OCI-LY1 (cell line): ENCODE measurements around the gene MAD1L1.

ENCODE experiments used
- H2AFZ ChIP-seq: fragments of 200-600 bp; sonication (generic), shearing (Covaris generic); 2 replicates; pipeline ENCODE4 v1.6.0; 2014; ENCODE audit warnings: antibody characterized with exemption, mild to moderate bottlenecking, low read length
- H3F3A ChIP-seq: fragments of 200-600 bp; sonication (generic), shearing (Covaris generic); 2 replicates; pipeline ENCODE4 v1.6.0; 2014; ENCODE audit warnings: mild to moderate bottlenecking, antibody characterized with exemption, low read length, moderate library complexity; ENCODE audit not compliant: insufficient read depth
- H3K27ac ChIP-seq: fragments of 200-600 bp; sonication (generic); 2 replicates; pipeline ENCODE4 v1.5.1; 2014; ENCODE audit warnings: low read length, mixed run types, mild to moderate bottlenecking, low read depth; ENCODE audit not compliant: poor library complexity, severe bottlenecking
- H3K27me3 ChIP-seq: fragments of 200-600 bp; sonication (generic); 2 replicates; pipeline ENCODE4 v1.6.0; 2014; ENCODE audit warnings: antibody characterized with exemption, mild to moderate bottlenecking, low read length, moderate library complexity; ENCODE audit not compliant: insufficient read depth
- H3K36me3 ChIP-seq: fragments of 200-600 bp; sonication (generic); 2 replicates; pipeline ENCODE4 v1.6.1; 2014; ENCODE audit warnings: mild to moderate bottlenecking, antibody characterized with exemption, low read length, moderate library complexity, mixed read lengths; ENCODE audit not compliant: insufficient read depth
- H3K4me1 ChIP-seq: fragments of 200-600 bp; sonication (generic); 2 replicates; pipeline ENCODE4 v1.5.1; 2014; ENCODE audit warnings: mild to moderate bottlenecking, low read length, moderate library complexity; ENCODE audit not compliant: insufficient read depth, severe bottlenecking
- H3K4me2 ChIP-seq: fragments of 200-600 bp; sonication (generic), shearing (Covaris generic); 2 replicates; pipeline ENCODE4 v1.6.1; 2014; ENCODE audit warnings: low read length
- H3K4me3 ChIP-seq: fragments of 200-600 bp; sonication (generic); 2 replicates; pipeline ENCODE4 v1.5.1; 2014; ENCODE audit warnings: low read length, low read depth, mild to moderate bottlenecking, mixed read lengths; ENCODE audit not compliant: poor library complexity, severe bottlenecking
- H3K79me2 ChIP-seq: fragments of 200-600 bp; shearing (Covaris generic); 2 replicates; pipeline ENCODE4 v1.6.1; 2016; ENCODE audit warnings: mixed run types, low read length, mixed read lengths; ENCODE audit not compliant: insufficient read depth
- H3K9ac ChIP-seq: fragments of 200-600 bp; sonication (generic), shearing (Covaris generic); 2 replicates; pipeline ENCODE4 v1.6.1; 2014; ENCODE audit warnings: mild to moderate bottlenecking, low read length, mixed read lengths
- H3K9me2 ChIP-seq: fragments of 200-600 bp; sonication (generic), shearing (Covaris generic); 2 replicates; pipeline ENCODE4 v1.6.1; 2014; ENCODE audit warnings: low read depth, mild to moderate bottlenecking, low read length, mixed read lengths
- H3K9me3 ChIP-seq: fragments of 200-600 bp; shearing (Covaris generic); 2 replicates; pipeline ENCODE4 v1.6.1; 2014; ENCODE audit warnings: low read length, mixed read lengths
- H4K20me1 ChIP-seq: fragments of 200-600 bp; sonication (generic), shearing (Covaris generic); 2 replicates; pipeline ENCODE4 v1.6.0; 2016; ENCODE audit warnings: mild to moderate bottlenecking, low read length; ENCODE audit not compliant: insufficient read depth
- EZH2 ChIP-seq: fragments of 200-600 bp; sonication (generic), shearing (Covaris generic); IDR thresholded peaks from 2 replicates; pipeline ENCODE4 v1.8.0; 2017; ENCODE audit warnings: borderline replicate concordance, mixed run types, mild to moderate bottlenecking, antibody characterized with exemption, low read length, moderate library complexity, mixed read lengths
- TF ChIP-seq, protein P1 (sequence below): fragments of 200-600 bp; sonication (generic), shearing (Covaris generic); IDR thresholded peaks from 2 replicates; pipeline ENCODE4 v1.5.1; 2017; ENCODE audit warnings: mild to moderate bottlenecking, antibody characterized with exemption, low read length, moderate library complexity, mixed read lengths

MAD1L1 gene

GRCh38 chr7:1969459-1970284 lies 263.1 kb downstream of the MAD1L1 start:
- H4K20me1 ChIP-seq: no peaks in the 10 kb centered on the region
- TF ChIP-seq, protein P1, sequence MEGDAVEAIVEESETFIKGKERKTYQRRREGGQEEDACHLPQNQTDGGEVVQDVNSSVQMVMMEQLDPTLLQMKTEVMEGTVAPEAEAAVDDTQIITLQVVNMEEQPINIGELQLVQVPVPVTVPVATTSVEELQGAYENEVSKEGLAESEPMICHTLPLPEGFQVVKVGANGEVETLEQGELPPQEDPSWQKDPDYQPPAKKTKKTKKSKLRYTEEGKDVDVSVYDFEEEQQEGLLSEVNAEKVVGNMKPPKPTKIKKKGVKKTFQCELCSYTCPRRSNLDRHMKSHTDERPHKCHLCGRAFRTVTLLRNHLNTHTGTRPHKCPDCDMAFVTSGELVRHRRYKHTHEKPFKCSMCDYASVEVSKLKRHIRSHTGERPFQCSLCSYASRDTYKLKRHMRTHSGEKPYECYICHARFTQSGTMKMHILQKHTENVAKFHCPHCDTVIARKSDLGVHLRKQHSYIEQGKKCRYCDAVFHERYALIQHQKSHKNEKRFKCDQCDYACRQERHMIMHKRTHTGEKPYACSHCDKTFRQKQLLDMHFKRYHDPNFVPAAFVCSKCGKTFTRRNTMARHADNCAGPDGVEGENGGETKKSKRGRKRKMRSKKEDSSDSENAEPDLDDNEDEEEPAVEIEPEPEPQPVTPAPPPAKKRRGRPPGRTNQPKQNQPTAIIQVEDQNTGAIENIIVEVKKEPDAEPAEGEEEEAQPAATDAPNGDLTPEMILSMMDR: peak; percentile 11; the same call in 1 of the 2 replicates
- no peak for TF ChIP-seq EZH2

DNA sequence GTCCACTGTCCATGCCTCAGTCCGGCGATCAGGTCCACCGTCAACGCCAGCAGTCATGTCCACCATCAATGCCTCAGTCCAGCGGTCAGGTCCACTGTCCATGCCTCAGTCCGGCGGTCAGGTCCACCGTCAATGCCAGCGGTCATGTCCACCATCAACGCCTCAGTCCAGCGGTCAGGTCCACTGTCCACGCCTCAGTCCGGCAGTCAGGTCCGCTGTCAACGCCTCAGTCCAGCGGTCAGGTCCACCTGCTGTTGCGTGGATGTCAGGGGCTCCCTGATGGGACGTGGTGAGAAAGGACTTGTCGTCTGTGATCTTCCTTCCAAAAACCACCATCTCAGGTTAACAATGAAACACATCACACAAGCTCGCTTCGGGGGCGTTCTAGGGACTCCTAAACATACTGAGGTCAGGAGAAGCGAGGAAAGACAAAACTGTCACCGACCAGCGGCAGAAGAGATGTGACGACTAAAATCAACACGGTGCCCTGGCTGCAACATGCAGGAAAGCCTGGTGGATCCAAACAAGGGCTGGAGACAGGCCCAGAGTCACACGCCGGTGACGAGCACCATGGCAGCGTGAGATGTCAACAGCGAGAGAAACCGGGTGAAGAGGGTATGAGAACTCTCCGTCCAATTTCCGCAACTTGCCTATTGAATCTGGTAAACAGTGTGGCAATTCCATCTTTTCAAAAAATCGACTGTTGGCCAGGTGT lies 264.2 kb downstream of the MAD1L1 start:
- H3K9me3 ChIP-seq: no peaks in the 10 kb centered on the region
- H4K20me1 ChIP-seq: no peaks in the 10 kb centered on the region
- no peak overlapping the region for H3K9ac ChIP-seq
- H3K9me2 ChIP-seq: no peaks in the 10 kb centered on the region
- no peaks in the 10 kb centered on the region for H3K27me3 ChIP-seq
- no peaks in the 10 kb centered on the region for H3K79me2 ChIP-seq
- H3K4me3 ChIP-seq: no peak overlapping the region
- TF ChIP-seq EZH2: no peak
- TF ChIP-seq, protein P1: no peak
- H3F3A ChIP-seq: no peaks in the 10 kb centered on the region
- H2AFZ ChIP-seq: no peak overlapping the region
- no peak overlapping the region for H3K4me2 ChIP-seq
- H3K36me3 ChIP-seq: peaks cover 28% of the 10 kb centered on the region
- peaks cover 30% of the 10 kb centered on the region for H3K4me1 ChIP-seq
- peak overlapping the region; percentile 84 for H3K27ac ChIP-seq

More at GRCh38 chr7:1969459-1970284, 263.1 kb downstream of the MAD1L1 start:
- Histone ChIP-seq H3K27ac (peak overlapping the region; percentile 83), H3K9ac (peak overlapping the region; percentile 16; the same call in 1 of the 2 replicates), H3K4me2 (no peak overlapping the region; the same call in 1 of the 2 replicates), H3K36me3 (peaks cover 24% of the 10 kb centered on the region), H3F3A (no peaks in the 10 kb centered on the region), H3K9me3 (no peaks in the 10 kb centered on the region), H3K79me2 (no peaks in the 10 kb centered on the region), H3K27me3 (no peaks in the 10 kb centered on the region), H3K9me2 (no peaks in the 10 kb centered on the region), H2AFZ (no peak overlapping the region), H3K4me1 (peaks cover 30% of the 10 kb centered on the region), H3K4me3 (no peak overlapping the region)

DNA sequence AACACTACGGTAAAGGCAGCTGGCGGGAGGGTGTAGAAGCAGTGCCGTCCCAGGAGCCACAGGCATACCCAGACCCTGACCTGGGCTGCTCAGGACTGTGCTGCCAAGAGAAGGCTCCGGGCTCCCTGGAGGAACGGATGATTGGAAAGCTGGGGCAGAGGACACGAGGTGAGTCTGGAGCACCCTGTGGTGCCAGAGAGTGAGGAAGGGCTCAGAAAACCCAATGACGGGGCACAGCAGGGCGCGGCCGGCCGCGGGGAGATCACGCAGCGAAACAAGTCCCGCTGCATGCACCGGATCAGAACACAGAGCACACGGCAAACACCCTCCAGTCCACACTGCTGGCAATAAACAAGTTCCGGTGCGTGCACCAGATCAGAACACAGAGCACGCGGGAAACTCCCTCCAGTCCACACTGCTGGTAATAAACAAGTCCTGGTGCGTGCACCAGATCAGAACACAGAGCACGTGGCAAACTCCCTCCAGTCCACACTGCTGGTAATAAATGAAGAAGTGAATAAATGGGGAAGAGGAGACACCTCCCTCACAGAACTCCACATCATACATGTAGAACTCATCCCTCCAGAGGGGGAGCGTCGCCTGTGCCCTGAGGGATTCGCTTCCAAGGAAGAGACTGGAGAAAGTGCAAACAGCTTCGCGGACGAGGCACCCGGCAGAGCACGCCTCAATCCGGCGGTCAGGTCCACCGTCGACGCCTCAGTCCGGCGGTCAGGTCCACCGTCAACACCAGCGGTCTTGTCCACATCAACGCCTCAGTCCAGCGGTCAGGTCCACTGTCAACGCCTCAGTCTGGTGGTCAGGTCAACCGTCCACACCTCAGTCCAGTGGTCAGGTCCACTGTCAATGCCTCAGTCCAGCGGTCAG lies 265.0 kb downstream of the MAD1L1 start:
- Histone ChIP-seq H3K27ac (peak overlapping the region; percentile 84), H3F3A (no peaks in the 10 kb centered on the region), H3K36me3 (peaks cover 28% of the 10 kb centered on the region), H3K9me3 (0 out of 2 replicates have a peak, but pooled peaks cover under 1% of the 10 kb centered on the region), H4K20me1 (no peaks in the 10 kb centered on the region), H3K4me1 (peaks cover 30% of the 10 kb centered on the region), H3K9me2 (no peaks in the 10 kb centered on the region), H3K9ac (peak overlapping the region; percentile 56; the same call in 1 of the 2 replicates), H3K79me2 (no peaks in the 10 kb centered on the region), H3K4me3 (peak overlapping the region; percentile 23), H2AFZ (no peak overlapping the region), H3K4me2 (peak overlapping the region; percentile 46), H3K27me3 (no peaks in the 10 kb centered on the region)
- TF ChIP-seq, protein P1: no peak
- no peak for TF ChIP-seq EZH2
